Panc1 (cell line): Measurements from ENCODE around the gene USP16. TPM values are rescaled to one million over a fixed set of nuclear protein-coding genes. Genes with fewer than 3 reads are reported as not detected.

Source experiments
- ATAC-seq: fragments of 200-7000 bp; cut with Tn5 transposase; 2 replicates; pipeline ENCODE4 v1.9.1; 2020; ENCODE audit warnings: mild to moderate bottlenecking, moderate library complexity
- BruUV-seq: library from RNA; stranded (reverse); fragments of 400-500 nt; replicated peaks from 2 replicates; lab custom pipeline; 2021; lab: Mats Ljungman, UMichigan
- CTCF ChIA-PET: fragments of 300-600 bp; sonication (Branson Sonifier 250); formaldehyde crosslinking; loops from one replicate; lab custom pipeline; 2022; ENCODE audit warnings: antibody characterized with exemption; lab: Charles Lee
- POLR2A ChIA-PET: fragments of 300-600 bp; sonication (Branson Sonifier 250); formaldehyde crosslinking; loops from one replicate; lab custom pipeline; 2022; ENCODE audit warnings: antibody characterized with exemption; lab: Charles Lee
- DNase-seq: peaks from one replicate; pipeline ENCODE4 v3.0.0-alpha.2; 2010; ENCODE audit warnings: low read depth, low spot score
- H3K27ac ChIP-seq: 2 replicates; pipeline ENCODE4 v1.5.1; 2011; ENCODE audit warnings: mild to moderate bottlenecking, low read length, inconsistent platforms
- H3K27me3 ChIP-seq: fragments of 200-500 bp; sonication (Bioruptor generic); 2 replicates; pipeline ENCODE4 v1.6.0; 2014; ENCODE audit warnings: low read length, inconsistent platforms; ENCODE audit not compliant: control insufficient read depth, insufficient read depth
- H3K36me3 ChIP-seq: fragments of 200-500 bp; sonication (Bioruptor generic); 2 replicates; pipeline ENCODE4 v1.5.1; 2014; ENCODE audit warnings: inconsistent platforms, mild to moderate bottlenecking, low read length, moderate library complexity; ENCODE audit not compliant: control insufficient read depth, insufficient read depth
- H3K4me1 ChIP-seq: 2 replicates; pipeline ENCODE4 v1.5.1; 2011; ENCODE audit warnings: inconsistent platforms, mild to moderate bottlenecking, low read length, moderate library complexity; ENCODE audit not compliant: control insufficient read depth, insufficient read depth
- H3K4me3 ChIP-seq, 2 experiments: 2 replicates each; pipeline ENCODE4 v1.5.1; 2011 to 2012; ENCODE audit warnings: low read depth in 2 of 2, low read length in 2 of 2, mild to moderate bottlenecking in 2 of 2, inconsistent platforms in 1 of 2, moderate library complexity in 1 of 2
- H3K9me3 ChIP-seq: fragments of 200-500 bp; sonication (Bioruptor generic); 2 replicates; pipeline ENCODE4 v1.5.1; 2014; ENCODE audit warnings: low read depth, mild to moderate bottlenecking, inconsistent platforms, low read length, moderate library complexity; ENCODE audit not compliant: control insufficient read depth, insufficient read depth
- CTCF ChIP-seq: fragments of 450-650 bp; IDR thresholded peaks from 2 replicates; pipeline ENCODE4 v1.5.1; 2017; ENCODE audit warnings: mild to moderate bottlenecking
- POLR2AphosphoS5 ChIP-seq: IDR thresholded peaks from 2 replicates; pipeline ENCODE4 v1.6.1; 2012; ENCODE audit warnings: mild to moderate bottlenecking, low read depth, low read length, moderate library complexity
- REST ChIP-seq, 2 experiments: IDR thresholded peaks; 2 replicates each; pipeline ENCODE4 v1.6.1; 2011 to 2012; ENCODE audit warnings: low read depth in 2 of 2, control low read depth in 1 of 2, low read length in 1 of 2, mild to moderate bottlenecking in 1 of 2, moderate library complexity in 1 of 2; ENCODE audit not compliant: insufficient read depth in 1 of 2
- SIN3A ChIP-seq: IDR thresholded peaks from 2 replicates; pipeline ENCODE4 v1.6.1; 2012; ENCODE audit warnings: low read depth, mild to moderate bottlenecking, low read length, moderate library complexity, borderline replicate concordance; ENCODE audit not compliant: insufficient read depth
- TCF7L2 ChIP-seq: IDR thresholded peaks from 2 replicates; pipeline ENCODE4 v1.6.1; 2011; ENCODE audit warnings: mild to moderate bottlenecking, low read depth, low read length, inconsistent platforms
- in situ Hi-C: cut with HindIII; loops from 2 replicates; pipeline ENCODE4 v1.10.0; 2016; ENCODE audit warnings: low sequenced_read_pairs, low pct_unique_long_range_greater_than_20kb
- intact Hi-C: fragments of 100-400 bp; cut with micrococcal nuclease; formaldehyde crosslinking; loops from one replicate; pipeline ENCODE4 v1.10.0; 2022; ENCODE audit not compliant: unreplicated experiment
- total RNA-seq: library from RNA; stranded (reverse); gene quantifications from one replicate; pipeline ENCODE4 v1.2.1, GENCODE V29; 2021; ENCODE audit not compliant: unreplicated experiment

Gene USP16
- total RNA-seq, 1 experiment from 2014 or later, result 26.6 TPM

GRCh38 chr21:28992526-28993292, 31.8 kb upstream of the USP16 start, which contains the start of gene LTN1:
TSS of gene LTN1 (minus strand) at chr21:28992877. CDS start at chr21:28992805, 72 bp downstream.
- H3K4me3 ChIP-seq, result peak within 1 kb of the TSS; percentile 93 to 97
- H3K9me3 ChIP-seq, result no peaks in the 10 kb centered on the region
- peak; percentile 95 for DNase-seq
- peaks cover 5% of the 10 kb centered on the region; the same call in 1 of the 2 replicates for H3K4me1 ChIP-seq
- in situ Hi-C loops, result no loop called here
- ChIA-PET CTCF (no interaction called here), POLR2A (interaction anchor here (0.8 to 0.9 kb wide), 2 partner anchors 10 to 32 kb away, joined by 3 to 24 read pairs; partner anchors contain the start of gene USP16)
- BruUV-seq, result no TSS peak
- peak; percentile 100 for ATAC-seq
- TF ChIP-seq TCF7L2, result no peak
- TF ChIP-seq POLR2AphosphoS5, result peak; percentile 71
- no peak for TF ChIP-seq REST (IDR thresholded peaks at IDR 0.05; ENCODE audit: insufficient read depth in 1 of 2, low read depth in 2 of 2, low read length in 1 of 2)
- 0 out of 2 replicates have a peak, but pooled peaks have one; percentile 50 for TF ChIP-seq SIN3A
- no peak for TF ChIP-seq CTCF
- intact Hi-C loops, result no loop called here
- no peaks in the 10 kb centered on the region for H3K27me3 ChIP-seq
- peak within 1 kb of the TSS; percentile 87 for H3K27ac ChIP-seq
- peaks cover 4% of the 10 kb centered on the region; the same call in 1 of the 2 replicates for H3K36me3 ChIP-seq

- H3K4me1 ChIP-seq, result peaks cover 5% of the 10 kb centered on the region; the same call in 1 of the 2 replicates
- H3K27me3 ChIP-seq, result no peaks in the 10 kb centered on the region
- H3K4me3 ChIP-seq, result peak overlapping the region; percentile 93 to 97
- ATAC-seq, result no peak
- CTCF ChIA-PET, result no interaction called here
- no peak for TF ChIP-seq REST (IDR thresholded peaks at IDR 0.05; ENCODE audit: insufficient read depth in 1 of 2, low read depth in 2 of 2, low read length in 1 of 2)
- TF ChIP-seq POLR2AphosphoS5, result no peak
- TF ChIP-seq TCF7L2, result no peak
- TF ChIP-seq SIN3A, result no peak
- TF ChIP-seq CTCF, result no peak
- H3K36me3 ChIP-seq, result peaks cover 4% of the 10 kb centered on the region; the same call in 1 of the 2 replicates
- peak overlapping the region; percentile 87 for H3K27ac ChIP-seq
- H3K9me3 ChIP-seq, result no peaks in the 10 kb centered on the region
- no peak for DNase-seq
- POLR2A ChIA-PET, result interaction anchor here (0.8 to 0.9 kb wide), 2 partner anchors 10 to 31 kb away, joined by 3 to 24 read pairs; partner anchors contain the start of gene USP16
- BruUV-seq, result TSS peak; percentile 99
- in situ Hi-C loops (no loop called here), intact Hi-C loops (no loop called here)
Measured at GRCh38 chr21:28993293-28993629, 31.2 kb upstream of the USP16 start.
